G401.6 (cell line): ENCODE results near the gene CLCNKA.
"Not testable (repeated sequence)": the region's sequence is repeated elsewhere in the genome, so short reads cannot be mapped to it uniquely, and the experiment has no call there.

Experiments
- FAIRE-seq: peaks from 2 replicates; lab custom pipeline; 2012; peaks lifted over from hg19 to GRCh38; lab: Jason Lieb, UNC

The CLCNKA gene

DNA sequence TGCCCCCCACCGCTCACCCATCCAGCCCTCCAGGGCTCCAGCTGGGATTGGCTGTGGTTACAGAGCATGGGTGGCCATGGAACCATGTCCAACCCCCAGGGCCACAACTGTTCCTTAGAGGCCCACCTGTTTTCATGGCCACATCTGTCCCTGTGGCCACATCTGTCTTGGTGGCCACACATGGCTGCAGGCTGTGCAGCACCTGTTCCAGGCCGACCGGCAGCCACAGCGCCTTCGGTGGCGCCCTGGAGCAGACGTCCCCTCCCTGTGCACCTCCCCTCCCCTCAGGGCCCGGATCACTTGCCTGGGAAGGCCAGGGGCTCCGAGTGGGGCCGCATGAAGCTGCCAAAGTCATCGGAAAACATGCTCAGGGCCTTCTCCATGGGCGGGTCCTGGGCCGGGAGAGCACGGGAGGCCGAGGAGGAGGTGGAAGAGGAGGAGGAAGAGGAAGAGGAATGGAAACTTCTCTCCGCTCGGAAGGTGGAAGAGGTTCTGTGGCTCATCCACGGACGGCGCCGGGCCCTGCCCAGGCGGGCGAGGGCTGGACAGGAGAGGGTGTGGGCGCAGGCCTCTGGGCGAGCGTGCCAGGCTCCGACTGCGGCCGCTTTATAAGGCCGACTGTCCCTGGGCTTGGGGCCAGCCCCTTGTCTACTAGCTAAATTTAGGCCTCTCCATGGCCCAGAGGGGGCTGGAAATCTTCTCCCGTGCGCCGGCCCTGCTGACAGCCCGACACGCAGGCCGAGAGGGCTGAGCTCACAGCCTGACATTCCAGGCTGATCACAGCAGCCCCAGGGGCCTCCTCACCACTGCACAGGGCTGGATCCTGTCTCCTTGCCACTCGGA is 4.2 kb upstream of the CLCNKA start, which contains the start of gene HSPB7:
TSS of gene HSPB7 (minus strand) at position 583 of the 843 bp plus-strand sequence. CDS start at position 503, 80 bp downstream.
- FAIRE-seq = no peak

DNA sequence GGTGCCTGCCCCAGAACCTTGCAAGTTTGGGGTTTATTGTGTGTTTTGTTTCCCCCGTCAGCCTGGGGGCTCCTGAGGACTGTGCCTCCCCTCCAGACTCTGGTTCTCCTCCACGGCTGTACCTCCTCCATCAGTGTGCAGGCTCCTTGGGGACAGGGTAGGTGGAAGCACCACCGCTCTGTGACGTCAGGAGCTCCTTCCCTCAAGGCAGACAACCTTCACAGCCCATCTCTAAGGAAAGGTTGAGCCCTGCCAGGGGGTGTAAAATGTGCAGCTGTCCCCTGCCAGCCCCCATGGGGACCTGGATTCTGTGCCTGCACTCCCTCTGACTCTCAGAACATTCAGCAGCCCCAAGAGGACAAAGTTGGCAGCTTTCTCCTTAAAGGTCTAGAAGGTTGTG is 3.5 kb upstream of the CLCNKA start:
- FAIRE-seq = no peak

DNA sequence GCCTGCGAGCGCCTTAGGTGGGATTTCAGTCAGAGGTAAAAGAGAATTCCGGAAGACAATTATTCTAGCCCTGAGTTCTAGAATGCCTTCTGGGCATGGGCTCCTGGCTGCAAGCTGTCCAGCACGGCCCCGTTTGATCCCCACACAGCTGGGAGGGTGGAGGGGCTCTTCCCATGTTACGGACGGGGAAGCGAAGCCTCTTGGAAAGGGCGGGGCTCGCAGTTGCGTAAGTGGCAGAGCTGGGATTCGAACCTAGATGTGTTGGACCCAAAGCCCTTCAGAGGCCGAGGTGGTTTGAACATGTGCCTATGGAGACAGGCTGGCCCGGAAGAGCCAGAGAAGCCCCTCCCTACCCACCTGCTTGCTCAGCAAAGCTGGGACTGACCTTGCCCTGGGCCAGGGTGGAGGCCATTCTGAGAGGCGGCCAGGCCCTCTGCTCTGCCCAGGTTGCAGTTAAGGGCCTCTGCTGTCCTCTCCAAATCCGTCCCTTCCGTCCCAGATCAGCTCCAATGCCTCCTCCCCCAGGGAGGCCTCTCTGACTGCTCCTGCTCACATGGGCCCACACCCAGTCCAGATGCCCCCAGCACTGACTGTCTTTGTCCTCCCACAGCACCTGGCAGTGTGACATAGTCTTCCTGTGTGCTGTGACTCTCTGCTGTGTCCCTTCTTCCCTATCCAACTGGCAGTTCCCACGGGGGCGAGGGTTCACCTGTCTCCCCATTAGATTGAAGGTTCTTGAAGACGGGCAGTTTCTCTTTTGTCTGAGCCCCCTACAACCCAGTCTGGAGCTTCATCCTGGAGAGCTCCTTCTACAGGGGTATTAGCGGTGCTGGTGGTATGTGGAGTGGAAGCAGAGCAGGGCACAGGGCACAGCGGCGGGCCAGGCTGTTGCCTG is 2.8 kb upstream of the CLCNKA start:
- no peak for FAIRE-seq

DNA sequence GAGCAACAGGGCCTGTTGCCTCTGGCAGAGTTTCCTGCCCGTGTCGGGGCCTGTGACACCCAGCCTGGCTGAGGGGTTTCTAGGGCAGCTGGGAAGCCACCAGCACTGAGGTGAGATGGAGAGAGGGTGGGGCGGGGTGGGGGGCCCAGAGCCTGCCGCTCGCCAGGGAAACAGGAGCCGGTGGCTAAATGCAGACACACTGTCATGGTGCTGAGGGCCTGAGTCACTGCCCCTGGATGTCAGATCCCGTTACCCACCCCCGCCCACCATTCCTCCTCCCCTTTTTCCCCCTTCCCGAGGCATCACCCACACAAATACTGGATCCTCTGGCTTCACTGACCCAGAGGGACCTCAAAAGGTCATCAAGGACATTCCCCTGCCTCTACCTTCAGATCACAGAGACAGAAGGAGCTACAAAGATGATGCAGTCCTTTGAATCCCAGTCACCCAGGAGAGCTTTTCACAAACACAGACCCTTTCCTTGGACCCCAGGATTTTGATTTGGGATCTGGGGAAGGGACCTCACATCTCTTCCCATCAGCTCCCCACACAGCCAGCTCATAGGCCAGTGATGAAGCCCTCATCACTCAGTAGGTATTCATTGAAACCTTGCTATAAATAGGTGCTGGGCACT is 2.1 kb upstream of the CLCNKA start:
- FAIRE-seq = no peak

DNA sequence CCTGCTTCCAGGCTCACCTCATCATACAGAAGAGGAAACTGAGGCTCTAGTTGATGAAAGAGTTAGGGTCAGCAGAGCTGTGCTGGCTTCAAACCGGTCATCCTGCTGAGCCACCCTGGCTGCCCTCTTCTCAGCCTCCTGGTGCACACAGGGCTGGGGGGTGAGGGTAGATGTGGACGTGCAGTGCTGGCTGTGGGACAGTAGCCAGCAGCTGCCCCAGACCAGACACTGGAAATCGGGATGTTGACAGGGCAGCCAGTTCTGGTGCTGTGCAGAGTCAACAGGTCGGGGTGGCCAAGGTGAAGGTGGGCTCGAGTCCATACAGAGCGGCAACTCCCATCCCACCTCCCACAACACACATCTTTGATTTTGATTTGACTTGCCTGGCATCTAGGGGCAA is 1.5 kb upstream of the CLCNKA start:
- no peak for FAIRE-seq

DNA sequence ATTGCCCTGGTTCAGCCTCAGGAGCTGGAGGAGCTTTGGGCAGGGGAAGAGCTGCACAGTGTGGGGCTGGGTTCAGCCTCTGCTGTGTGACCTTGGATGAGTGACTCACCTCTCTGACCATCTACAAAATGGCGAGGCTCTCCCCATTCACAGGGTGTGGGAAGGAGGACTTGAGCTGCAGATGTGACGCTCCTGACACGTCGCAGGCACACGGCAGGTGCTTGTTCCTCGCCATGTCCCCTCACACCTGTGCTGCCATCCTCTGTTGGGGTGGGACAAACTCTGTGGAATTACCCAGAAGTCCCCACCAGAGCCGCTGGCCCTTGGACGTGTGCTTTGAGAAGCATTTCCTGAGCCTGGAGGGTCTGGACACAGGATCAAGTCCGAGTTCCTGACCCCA is 958 bp upstream of the CLCNKA start:
- FAIRE-seq = not testable (repeated sequence)

DNA sequence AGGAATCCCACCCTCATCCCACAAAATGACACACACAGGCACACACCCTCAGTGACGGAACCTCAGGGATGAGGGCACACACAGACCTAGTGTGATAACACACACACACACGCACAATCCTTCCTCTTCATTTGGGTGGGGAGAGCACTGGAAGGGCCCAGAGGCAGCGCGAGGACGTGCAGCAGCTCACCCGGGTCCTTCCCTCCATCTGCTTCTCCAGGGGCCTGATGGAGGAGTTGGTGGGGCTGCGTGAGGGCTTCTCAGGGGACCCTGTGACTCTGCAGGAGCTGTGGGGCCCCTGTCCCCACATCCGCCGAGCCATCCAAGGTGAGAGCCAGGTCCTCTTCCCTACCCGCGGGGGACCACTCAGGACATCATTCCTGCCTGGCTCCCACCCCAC is 557 bp downstream of the CLCNKA start:
- no peak for FAIRE-seq

DNA sequence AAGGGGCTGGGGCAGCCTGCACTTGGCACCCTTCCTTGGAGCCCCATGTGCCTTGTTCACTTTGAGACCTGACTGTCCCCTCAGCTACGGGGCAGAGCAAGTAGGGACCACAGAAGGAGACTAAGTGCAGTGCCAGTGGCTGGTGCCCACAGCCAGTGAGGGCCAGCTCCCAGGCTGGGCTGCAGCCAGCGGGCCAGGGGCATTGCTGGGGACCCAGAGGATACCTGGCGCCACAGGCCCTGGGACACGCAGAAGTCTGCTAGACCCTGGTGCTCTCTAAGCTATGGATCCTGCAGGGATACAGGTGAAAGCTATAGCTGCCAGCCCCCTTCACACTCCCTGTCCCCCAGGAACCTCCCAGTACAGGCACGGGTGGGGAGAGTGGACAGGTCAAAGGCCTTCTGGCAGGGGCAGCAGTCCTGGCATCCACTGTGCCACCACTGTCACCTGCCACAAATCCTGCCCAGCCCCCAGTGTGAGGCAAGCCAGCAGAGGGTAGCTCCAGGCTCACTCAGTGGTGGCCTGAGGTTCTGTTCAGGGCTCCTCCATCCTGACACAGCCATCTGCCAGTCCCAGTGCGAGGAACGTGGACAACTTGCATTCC is 1.3 kb downstream of the CLCNKA start:
- FAIRE-seq = no peak

DNA sequence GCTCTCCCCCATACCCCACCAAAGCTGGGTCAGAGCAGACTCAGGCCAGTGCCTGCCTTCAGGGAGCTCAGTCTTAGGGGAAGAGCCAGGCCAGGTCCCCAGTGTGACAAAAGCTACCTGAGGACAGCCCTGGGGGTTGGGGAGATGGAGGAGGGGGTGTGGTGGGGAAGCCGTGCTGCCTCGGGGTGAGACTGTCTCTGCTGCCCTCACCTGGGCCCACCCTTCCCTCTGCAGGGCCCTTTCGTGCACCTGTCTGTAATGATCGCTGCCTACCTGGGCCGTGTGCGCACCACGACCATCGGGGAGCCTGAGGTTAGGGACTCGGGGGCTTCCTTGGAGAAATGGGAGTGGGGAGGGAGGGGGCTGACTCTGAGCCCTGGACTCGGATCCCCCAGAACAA is 4.5 kb downstream of the CLCNKA start:
- not testable (repeated sequence) for FAIRE-seq

DNA sequence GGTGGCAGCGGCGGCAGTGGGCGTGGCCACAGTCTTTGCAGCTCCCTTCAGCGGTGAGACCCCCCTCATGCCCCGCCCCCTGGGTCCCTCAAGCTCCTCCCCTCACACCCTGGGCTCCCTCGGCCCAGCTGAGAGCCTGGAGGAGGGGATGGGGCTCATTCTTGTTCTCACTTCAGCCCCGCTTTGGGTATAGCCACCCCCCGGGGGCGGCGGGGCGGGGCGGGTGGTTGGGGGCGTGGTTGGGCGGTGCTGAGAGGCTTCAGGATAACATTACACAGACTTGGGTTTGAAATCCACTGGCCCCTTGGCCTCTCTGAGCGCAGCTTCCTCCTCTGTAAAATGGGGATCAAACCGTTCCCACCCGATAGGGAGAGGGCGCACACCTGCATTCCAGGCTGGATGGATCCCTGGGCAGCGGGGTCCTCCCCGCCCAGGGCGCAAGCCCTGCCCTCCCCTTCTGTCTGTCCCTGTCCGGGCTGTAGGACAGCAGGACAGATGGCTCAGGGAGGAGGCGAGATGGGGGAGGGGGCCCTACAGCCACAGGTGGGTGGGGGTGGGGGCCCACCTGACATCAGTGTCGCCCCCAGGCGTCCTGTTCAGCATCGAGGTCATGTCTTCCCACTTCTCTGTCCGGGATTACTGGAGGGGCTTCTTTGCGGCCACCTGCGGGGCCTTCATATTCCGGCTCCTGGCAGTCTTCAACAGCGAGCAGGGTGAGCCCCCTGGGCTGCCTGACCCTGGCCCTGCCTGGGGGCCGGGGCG is 5.1 kb downstream of the CLCNKA start:
- FAIRE-seq = peak; percentile 85

DNA sequence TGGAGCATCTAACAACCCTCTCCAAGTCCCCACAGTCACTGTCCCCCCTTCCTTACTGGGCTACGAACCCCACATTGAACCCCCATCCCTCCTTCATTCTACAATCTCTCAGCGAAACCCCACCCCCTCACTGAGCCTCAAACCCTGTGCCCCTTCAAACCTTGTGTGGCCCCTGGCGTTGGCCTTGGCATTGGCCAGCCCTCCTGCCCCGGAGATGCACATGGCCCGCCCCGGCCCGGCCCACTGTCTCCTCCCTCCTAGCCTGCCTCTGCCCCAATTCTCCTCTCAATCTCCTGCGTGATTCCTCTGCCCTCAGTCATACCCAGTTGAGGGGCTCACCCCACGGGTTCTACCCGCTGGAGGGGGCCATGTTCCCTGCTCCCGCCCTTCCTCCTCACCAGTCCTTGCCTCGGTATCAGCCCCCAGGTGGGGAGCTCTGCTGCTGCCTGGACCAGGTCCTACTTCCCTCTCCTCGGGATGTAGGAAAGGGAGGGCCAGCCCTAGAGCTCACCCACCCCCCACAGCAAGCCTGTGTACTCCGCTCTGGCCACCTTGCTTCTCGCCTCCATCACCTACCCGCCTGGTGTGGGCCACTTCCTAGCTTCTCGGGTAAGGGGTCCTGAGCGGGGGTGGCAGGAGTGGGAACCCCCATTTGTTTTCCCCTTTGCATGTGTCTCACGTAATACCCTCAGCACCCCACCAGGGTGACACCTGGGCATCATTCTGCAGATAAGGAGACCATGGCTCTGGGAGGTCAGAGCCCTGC is 6.6 kb downstream of the CLCNKA start:
- FAIRE-seq = no peak

DNA sequence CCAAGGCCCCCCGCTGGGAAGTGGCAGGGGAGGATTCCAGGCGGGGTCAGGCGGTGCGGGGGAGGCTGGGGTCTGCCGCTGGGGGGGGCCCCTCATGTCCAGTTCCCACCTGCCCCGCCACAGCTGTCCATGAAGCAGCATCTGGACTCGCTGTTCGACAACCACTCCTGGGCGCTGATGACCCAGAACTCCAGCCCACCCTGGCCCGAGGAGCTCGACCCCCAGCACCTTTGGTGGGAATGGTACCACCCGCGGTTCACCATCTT is 7.1 kb downstream of the CLCNKA start:
- not testable (repeated sequence) for FAIRE-seq

DNA sequence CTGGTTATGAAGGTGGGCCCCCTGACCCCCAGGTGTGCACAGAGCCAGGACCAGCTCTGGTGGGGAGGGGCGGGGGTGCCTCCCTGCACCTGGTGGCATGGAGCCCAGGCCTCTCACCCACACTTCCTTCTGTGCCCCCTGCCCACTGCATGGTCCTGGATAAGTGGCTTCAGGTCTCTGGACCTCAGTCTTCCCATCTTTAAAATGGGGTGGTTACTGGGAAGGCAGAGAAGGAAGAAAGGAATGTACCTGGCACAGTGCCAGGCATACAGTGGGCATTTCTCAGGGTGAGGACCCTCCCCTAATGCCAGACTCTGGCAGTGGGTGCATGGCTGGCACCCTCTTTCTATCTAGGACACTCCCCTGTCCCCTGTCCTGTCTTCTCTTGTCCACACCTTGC is 7.5 kb downstream of the CLCNKA start:
- FAIRE-seq = no peak

DNA sequence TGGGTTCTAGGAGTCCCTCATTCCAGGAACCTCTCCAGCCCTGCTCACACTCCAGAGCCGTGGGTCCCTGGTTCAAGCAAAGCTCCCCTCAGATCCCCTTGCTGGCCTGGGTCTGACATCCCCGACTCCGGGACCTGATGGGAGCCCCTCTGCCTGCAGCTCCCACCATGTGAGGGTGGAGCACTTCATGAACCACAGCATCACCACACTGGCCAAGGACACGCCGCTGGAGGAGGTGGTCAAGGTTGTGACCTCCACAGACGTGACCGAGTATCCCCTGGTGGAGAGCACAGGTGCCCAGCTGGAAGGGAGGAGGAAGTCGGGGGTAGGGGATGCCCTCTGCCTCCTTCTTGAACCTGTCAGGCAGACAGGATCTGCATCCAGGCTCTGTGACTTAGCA is 9.7 kb downstream of the CLCNKA start:
- no peak for FAIRE-seq

DNA sequence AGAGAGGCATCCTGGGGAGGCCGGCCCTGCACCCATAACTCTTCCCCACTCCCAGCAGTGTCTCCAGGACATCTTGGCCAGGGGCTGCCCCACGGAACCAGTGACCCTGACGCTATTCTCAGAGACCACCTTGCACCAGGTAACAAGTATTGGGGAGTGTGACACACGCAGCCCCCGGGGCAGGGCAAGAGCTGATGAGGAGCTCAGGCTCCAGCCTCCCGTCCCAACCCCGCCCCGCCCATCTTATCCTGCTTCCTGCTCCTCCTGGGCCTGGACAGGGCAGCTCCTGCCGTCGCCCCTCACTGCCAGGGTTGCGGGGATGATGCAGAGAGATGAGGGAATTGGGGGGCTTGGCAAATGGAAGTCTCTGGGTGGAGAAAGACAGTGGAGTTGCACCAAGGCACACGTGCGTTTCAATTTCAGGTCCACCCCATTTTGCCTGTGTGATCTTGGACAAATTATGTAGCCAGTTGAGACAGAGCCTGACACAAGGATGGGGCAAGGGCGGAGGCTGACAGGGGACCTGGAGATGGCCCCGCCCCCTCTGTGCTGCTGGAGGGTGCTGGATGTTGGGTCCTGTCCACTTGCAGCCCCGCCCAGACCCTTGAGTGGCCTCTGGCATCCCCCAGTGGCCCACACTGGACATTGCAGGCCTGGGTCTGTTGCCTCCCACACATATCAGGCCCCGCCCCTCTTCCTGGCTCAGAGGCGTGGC is 10.7 kb downstream of the CLCNKA start:
- peak; percentile 87 for FAIRE-seq

DNA sequence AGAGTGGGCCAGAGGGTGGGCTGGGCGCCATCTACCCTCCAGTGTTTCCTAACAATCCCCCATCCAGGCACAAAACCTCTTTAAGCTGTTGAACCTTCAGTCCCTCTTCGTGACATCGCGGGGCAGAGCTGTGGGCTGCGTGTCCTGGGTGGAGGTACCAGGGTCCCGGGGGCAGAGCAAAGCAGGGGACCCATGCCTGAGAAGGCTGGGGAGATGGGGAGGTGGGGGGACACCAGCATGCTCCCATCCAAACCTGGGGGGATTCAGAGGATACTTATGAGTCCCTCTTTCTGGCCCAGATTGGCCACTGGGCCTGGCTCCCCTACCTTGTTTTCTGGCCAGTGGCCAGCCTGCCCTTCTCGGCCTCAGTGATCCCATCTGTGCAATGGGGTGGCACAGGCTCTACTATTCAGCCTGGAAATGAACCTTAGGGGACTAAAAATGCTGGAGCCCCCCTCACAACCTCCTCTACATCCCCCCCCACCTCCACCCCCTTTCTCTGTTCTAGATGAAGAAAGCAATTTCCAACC is 11.3 kb downstream of the CLCNKA start:
- FAIRE-seq = not testable (repeated sequence)

DNA sequence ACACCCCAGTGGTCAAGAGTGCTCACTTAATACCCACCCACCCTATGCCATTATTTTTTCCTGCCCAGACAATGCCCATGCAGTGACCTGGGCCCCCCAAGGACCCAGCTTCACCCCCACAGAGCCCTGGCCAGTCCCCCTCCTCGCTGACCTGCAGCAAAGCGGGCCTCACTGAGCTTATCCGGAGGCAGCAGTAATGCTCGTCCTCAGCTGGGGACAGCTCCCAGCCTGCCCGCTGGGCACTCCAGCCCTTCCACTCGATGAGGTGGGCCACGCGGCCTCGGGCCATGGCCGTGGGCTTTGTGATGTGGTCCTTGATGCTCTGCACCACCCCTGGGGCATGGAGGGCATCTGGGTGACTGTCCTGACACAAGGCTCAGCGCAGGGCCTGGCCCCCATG is 14.6 kb downstream of the CLCNKA start:
- not testable (repeated sequence) for FAIRE-seq

DNA sequence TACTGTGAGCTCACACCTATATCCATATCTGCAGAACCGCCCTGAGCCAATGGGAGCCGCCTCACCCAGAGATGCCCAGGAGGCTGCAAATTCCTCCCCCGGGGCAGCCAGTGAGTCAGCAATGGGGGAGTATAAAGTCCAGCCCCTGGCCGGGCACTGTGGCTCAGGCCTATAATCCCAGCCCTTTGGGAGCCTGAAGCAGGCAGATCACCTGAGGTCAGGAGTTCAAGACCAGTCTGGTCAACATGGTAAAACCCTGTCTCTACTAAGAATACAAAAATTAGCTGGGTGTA is 16.7 kb downstream of the CLCNKA start:
- no peak for FAIRE-seq

DNA sequence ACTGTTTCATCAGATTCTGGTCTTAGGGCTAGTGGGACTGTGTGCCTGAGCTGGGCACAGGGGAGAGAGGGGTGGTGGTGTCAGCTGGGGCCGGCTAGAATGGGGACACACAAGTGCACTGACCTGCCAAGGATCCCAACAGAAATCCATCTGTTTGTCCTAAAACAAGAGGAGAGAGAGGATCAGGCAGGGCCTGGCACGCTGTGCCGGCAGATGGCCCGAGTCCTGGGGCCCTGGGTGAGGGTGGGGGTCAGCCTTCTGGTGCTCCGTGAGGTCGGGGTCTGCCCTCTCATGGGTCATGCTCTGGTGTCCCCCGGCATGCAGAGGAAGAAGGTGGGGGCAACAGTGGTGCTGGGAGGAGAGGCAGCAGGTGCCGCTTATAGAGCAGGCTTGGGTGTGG is 18.0 kb downstream of the CLCNKA start:
- not testable (repeated sequence) for FAIRE-seq

DNA sequence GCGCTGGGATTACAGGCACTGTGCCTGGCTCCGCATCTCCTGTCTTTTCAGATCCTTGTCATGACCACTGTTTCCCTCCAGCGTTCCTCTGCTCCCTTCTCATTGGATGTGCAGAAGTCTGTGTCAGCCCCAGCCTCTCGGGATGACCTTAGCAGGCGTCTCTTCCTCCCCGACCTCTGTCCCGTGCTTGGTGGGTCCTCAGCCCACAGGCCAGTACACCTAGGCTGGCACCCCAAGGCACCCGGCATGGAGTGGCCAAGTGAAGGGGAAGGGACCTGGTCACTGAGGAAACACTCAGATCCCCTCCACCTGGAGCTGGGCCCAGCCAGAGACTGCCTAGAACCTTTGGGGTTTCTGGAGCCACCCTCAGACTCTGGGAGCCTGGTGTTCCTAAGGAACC is 19.4 kb downstream of the CLCNKA start:
- FAIRE-seq = no peak
